GM19463 (cell line): ENCODE results near the gene PCCB.
A peak's percentile ranks its signal among the peaks of the same experiment; 100 is the strongest.
"Not testable (repeated sequence)": the region's sequence is repeated elsewhere in the genome, so short reads cannot be mapped to it uniquely, and the experiment has no call there.

Source experiments
- ATAC-seq: cut with Tn5 transposase; IDR thresholded peaks from one replicate; pipeline ENCODE4 v1.9.1; 2021; ENCODE audit warnings: mild to moderate bottlenecking, moderate library complexity; ENCODE audit not compliant: unreplicated experiment

Gene PCCB

GRCh38 chr3:136250059-136250902 lies at the start of gene PCCB:
TSS of gene PCCB (plus strand) at chr3:136250340. CDS start at chr3:136250376, 36 bp downstream.
- ATAC-seq = peak; percentile 99

- no peak for ATAC-seq
These were observed 42.5 kb upstream of the PCCB start for GRCh38 chr3:136207489-136208115.

GRCh38 chr3:136209921-136210320 lies 40.2 kb upstream of the PCCB start:
- no peak for ATAC-seq

GRCh38 chr3:136211547-136211946 lies 38.6 kb upstream of the PCCB start:
- ATAC-seq = no peak

- ATAC-seq = not testable (repeated sequence)
These were observed 27.4 kb upstream of the PCCB start for GRCh38 chr3:136222746-136223145.

- ATAC-seq = no peak
These were observed 17.7 kb upstream of the PCCB start for GRCh38 chr3:136232413-136232812.

- no peak for ATAC-seq
These were observed 14.6 kb upstream of the PCCB start for GRCh38 chr3:136235545-136235944.

- ATAC-seq = no peak
These were observed 14.0 kb upstream of the PCCB start for GRCh38 chr3:136236109-136236508.

- ATAC-seq = no peak
These were observed 13.0 kb upstream of the PCCB start for GRCh38 chr3:136237103-136237502.

- ATAC-seq = no peak
These were observed 12.0 kb upstream of the PCCB start for GRCh38 chr3:136237961-136238649.

GRCh38 chr3:136239094-136239493 lies 11.0 kb upstream of the PCCB start:
- no peak for ATAC-seq

- no peak for ATAC-seq
These were observed 4.4 kb upstream of the PCCB start for GRCh38 chr3:136245691-136246090.

GRCh38 chr3:136247436-136247835 lies 2.7 kb upstream of the PCCB start:
- ATAC-seq = no peak

GRCh38 chr3:136247855-136248590 lies 2.1 kb upstream of the PCCB start:
- ATAC-seq = no peak

- ATAC-seq = no peak
These were observed 1.0 kb upstream of the PCCB start for GRCh38 chr3:136249091-136249490.

- ATAC-seq = no peak
These were observed 547 bp upstream of the PCCB start for GRCh38 chr3:136249593-136249992.

GRCh38 chr3:136250903-136251460 lies 842 bp downstream of the PCCB start:
- ATAC-seq = no peak

- ATAC-seq = no peak
These were observed 1.4 kb downstream of the PCCB start for GRCh38 chr3:136251511-136251910.

GRCh38 chr3:136255672-136256406 lies 5.7 kb downstream of the PCCB start:
- no peak for ATAC-seq

- ATAC-seq = no peak
These were observed 8.1 kb downstream of the PCCB start for GRCh38 chr3:136258199-136258598.
